SIG-M5 treated with dmso at 0.1 percent for 504 hours (cell line): ENCODE measurements around the gene NLRP14.

Experiments used
- DNase-seq: peaks from one replicate; lab custom pipeline; 2025; ENCODE audit not compliant: unreplicated experiment; lab: John Stamatoyannopoulos, UW

The NLRP14 gene

GRCh38 chr11:7050191-7050590 lies 29.9 kb downstream of the NLRP14 start:
- no peak for DNase-seq

GRCh38 chr11:7056828-7057513 lies 36.7 kb downstream of the NLRP14 start:
- no peak for DNase-seq

GRCh38 chr11:7057641-7058040 lies 37.4 kb downstream of the NLRP14 start:
- DNase-seq = no peak

GRCh38 chr11:7060868-7061267 lies 40.6 kb downstream of the NLRP14 start:
- DNase-seq = no peak

GRCh38 chr11:7062534-7062933 lies 42.3 kb downstream of the NLRP14 start:
- no peak for DNase-seq

GRCh38 chr11:7072401-7073028 lies 52.2 kb downstream of the NLRP14 start:
- DNase-seq = no peak

GRCh38 chr11:7077101-7077500 lies 56.8 kb downstream of the NLRP14 start:
- no peak for DNase-seq

- no peak for DNase-seq
These were observed 59.4 kb downstream of the NLRP14 start for GRCh38 chr11:7079545-7080135.

- no peak for DNase-seq
These were observed 60.6 kb downstream of the NLRP14 start for GRCh38 chr11:7080900-7081299.

- no peak for DNase-seq
These were observed 61.2 kb downstream of the NLRP14 start for GRCh38 chr11:7081441-7081840.

- DNase-seq = no peak
These were observed 68.6 kb downstream of the NLRP14 start, which contains the start of gene RBMXL2 for GRCh38 chr11:7088921-7089320. Gene RBMXL2, plus strand, starts transcription at chr11:7088998. Its CDS starts 123 bp downstream, at chr11:7089121.

- DNase-seq = no peak
These were observed 69.3 kb downstream of the NLRP14 start for GRCh38 chr11:7089328-7090251.

- peak; percentile 66 for DNase-seq
These were observed 78.1 kb downstream of the NLRP14 start for GRCh38 chr11:7098235-7098832.

GRCh38 chr11:7115780-7116179 lies 95.5 kb downstream of the NLRP14 start:
- DNase-seq = no peak

GRCh38 chr11:7116370-7116769 lies 96.1 kb downstream of the NLRP14 start:
- DNase-seq = no peak
